ENCODE results near the gene SGCE. TPM values are rescaled to one million over a fixed set of nuclear protein-coding genes. Genes with fewer than 3 reads are reported as not detected.

SGCE gene
- total RNA-seq, 2 experiments from 2014 or later, result 23.5 to 27.1 TPM

DNA sequence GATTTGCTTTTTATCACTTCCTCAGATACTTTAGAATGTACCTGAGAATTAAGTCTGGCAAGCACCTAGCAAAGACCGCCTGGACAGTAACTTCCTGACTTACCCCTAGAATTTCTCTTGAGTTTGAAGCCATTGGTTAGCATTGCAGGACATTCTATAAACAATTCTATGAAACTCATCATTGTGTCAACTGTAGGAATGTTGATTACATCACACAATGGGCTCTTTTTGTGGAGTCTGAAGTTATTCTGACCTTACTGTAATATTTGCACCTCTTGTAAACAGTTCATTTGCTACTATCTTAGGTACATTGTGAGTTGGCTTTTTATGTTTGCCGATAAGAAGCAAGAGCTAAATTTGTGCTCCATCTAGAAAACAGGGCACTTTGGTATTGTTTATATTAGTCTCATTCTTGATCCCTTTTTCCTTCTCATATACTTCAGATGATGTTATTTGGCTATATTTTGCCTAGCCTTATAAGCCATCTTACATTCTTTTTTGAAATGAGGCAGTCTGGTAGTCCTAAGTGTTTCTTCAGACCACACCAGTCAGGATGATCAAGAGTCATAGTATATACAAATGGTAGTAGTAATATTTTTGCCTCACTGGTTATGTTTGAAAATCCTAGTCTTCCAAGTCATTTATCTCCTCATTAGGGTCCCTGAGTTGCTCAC, 94.0 kb downstream of the SGCE start:
- Histone ChIP-seq H3K9me2 (ENCODE audit: insufficient read depth, low read length) (no peaks in the 10 kb centered on the region), H3K36me3 (ENCODE audit: insufficient read depth, low read length) (0 out of 2 replicates have a peak, but pooled peaks cover 3% of the 10 kb centered on the region), H3K4me3 (ENCODE audit: low read depth, low read length, poor library complexity, severe bottlenecking) (no peak overlapping the region), H3K4me2 (ENCODE audit: low read length) (no peak overlapping the region), H4K20me1 (ENCODE audit: insufficient read depth, low read length) (no peaks in the 10 kb centered on the region), H2AFZ (ENCODE audit: low read length) (no peak overlapping the region), H3K79me2 (ENCODE audit: insufficient read depth, low read depth, low read length) (no peaks in the 10 kb centered on the region), H3K9me3 (ENCODE audit: low read length) (no peaks in the 10 kb centered on the region), H3K27ac (ENCODE audit: low read depth, low read length, poor library complexity, severe bottlenecking) (no peak overlapping the region), H3K4me1 (ENCODE audit: insufficient read depth, low read length, poor library complexity, severe bottlenecking) (no peaks in the 10 kb centered on the region)
- TF ChIP-seq EZH2phosphoT487 (IDR thresholded peaks at IDR 0.05; ENCODE audit: borderline replicate concordance, low read depth, low read length), result no peak
- TF ChIP-seq, protein P1, sequence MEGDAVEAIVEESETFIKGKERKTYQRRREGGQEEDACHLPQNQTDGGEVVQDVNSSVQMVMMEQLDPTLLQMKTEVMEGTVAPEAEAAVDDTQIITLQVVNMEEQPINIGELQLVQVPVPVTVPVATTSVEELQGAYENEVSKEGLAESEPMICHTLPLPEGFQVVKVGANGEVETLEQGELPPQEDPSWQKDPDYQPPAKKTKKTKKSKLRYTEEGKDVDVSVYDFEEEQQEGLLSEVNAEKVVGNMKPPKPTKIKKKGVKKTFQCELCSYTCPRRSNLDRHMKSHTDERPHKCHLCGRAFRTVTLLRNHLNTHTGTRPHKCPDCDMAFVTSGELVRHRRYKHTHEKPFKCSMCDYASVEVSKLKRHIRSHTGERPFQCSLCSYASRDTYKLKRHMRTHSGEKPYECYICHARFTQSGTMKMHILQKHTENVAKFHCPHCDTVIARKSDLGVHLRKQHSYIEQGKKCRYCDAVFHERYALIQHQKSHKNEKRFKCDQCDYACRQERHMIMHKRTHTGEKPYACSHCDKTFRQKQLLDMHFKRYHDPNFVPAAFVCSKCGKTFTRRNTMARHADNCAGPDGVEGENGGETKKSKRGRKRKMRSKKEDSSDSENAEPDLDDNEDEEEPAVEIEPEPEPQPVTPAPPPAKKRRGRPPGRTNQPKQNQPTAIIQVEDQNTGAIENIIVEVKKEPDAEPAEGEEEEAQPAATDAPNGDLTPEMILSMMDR (conservative IDR thresholded peaks at IDR 0.05; ENCODE audit: low read length), result no peak
- BruUV-seq (replicated peaks), result no TSS peak
- intact Hi-C loops (cut with micrococcal nuclease; ENCODE audit: unreplicated experiment), result no loop called here
- ChIA-PET POLR2A (no interaction called here), CTCF (ENCODE audit: unreplicated experiment) (no interaction called here)
- DNase-seq (ENCODE audit: low spot score), result no peak

DNA sequence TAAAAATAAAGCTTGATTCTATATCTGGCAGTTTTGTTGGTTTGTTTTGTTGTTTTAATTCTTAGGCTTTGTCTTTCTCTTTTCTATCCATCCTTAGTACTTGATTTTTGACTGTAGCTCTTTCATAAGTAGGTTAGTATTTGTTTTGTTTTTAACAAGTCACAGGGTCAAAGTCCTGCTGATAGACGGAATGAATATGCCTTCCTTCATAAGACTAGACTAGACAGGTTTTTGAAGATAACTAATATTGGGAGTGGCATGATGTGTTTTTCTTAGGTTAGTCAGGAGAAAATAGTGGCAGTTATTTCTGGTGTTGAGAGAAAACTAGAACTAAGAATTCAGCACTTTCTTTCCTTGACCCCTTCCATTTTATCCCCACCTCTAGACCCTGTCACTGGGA, 96.0 kb downstream of the SGCE start:
- Histone ChIP-seq H4K20me1 (ENCODE audit: insufficient read depth, low read length) (no peaks in the 10 kb centered on the region), H3K27ac (ENCODE audit: low read depth, low read length, poor library complexity, severe bottlenecking) (no peak overlapping the region), H3K9me2 (ENCODE audit: insufficient read depth, low read length) (no peaks in the 10 kb centered on the region), H3K4me3 (ENCODE audit: low read depth, low read length, poor library complexity, severe bottlenecking) (no peak overlapping the region), H3K4me2 (ENCODE audit: low read length) (no peak overlapping the region), H3K9me3 (ENCODE audit: low read length) (no peaks in the 10 kb centered on the region), H2AFZ (ENCODE audit: low read length) (no peak overlapping the region), H3K79me2 (ENCODE audit: insufficient read depth, low read depth, low read length) (no peaks in the 10 kb centered on the region), H3K36me3 (ENCODE audit: insufficient read depth, low read length) (0 out of 2 replicates have a peak, but pooled peaks cover 3% of the 10 kb centered on the region), H3K4me1 (ENCODE audit: insufficient read depth, low read length, poor library complexity, severe bottlenecking) (peaks cover 18% of the 10 kb centered on the region)
- TF ChIP-seq, protein P1 (conservative IDR thresholded peaks at IDR 0.05; ENCODE audit: low read length), result no peak
- no peak for TF ChIP-seq EZH2phosphoT487 (IDR thresholded peaks at IDR 0.05; ENCODE audit: borderline replicate concordance, low read depth, low read length)
- no TSS peak for BruUV-seq (replicated peaks)
- intact Hi-C loops (cut with micrococcal nuclease; ENCODE audit: unreplicated experiment), result no loop called here
- ChIA-PET POLR2A (interaction anchor here (0.7 kb wide), 1 partner anchor 11 kb away, joined by 3 read pairs; no protein-coding TSS in a partner anchor), CTCF (ENCODE audit: unreplicated experiment) (no interaction called here)
- DNase-seq (ENCODE audit: low spot score), result no peak

DNA sequence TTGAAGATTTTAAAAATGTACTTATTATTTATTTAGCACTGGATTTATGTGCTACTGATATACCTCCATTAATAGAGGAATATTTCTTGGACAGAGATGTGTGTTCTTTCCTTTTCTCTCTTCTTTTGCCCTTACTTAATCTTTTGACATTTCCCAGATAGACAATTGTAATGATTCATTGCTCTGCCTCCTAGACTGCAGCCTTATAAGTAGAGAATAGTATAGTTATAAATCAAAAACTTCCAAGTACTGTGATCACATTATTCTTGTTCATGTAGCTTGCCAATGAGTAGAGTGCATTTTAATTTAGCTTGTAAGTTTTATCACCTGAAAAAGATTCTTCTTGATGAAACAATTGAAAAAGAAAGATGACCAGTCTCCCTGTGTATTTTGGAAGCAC, 98.7 kb downstream of the SGCE start:
- DNase-seq (ENCODE audit: low spot score), result no peak
- Histone ChIP-seq H3K4me2 (ENCODE audit: low read length) (no peak overlapping the region), H3K4me1 (ENCODE audit: insufficient read depth, low read length, poor library complexity, severe bottlenecking) (peaks cover 19% of the 10 kb centered on the region), H3K4me3 (ENCODE audit: low read depth, low read length, poor library complexity, severe bottlenecking) (no peak overlapping the region), H3K9me3 (ENCODE audit: low read length) (no peaks in the 10 kb centered on the region), H4K20me1 (ENCODE audit: insufficient read depth, low read length) (no peaks in the 10 kb centered on the region), H3K9me2 (ENCODE audit: insufficient read depth, low read length) (no peaks in the 10 kb centered on the region), H3K79me2 (ENCODE audit: insufficient read depth, low read depth, low read length) (no peaks in the 10 kb centered on the region), H3K27ac (ENCODE audit: low read depth, low read length, poor library complexity, severe bottlenecking) (no peak overlapping the region), H3K36me3 (ENCODE audit: insufficient read depth, low read length) (peaks cover 17% of the 10 kb centered on the region; the same call in 1 of the 2 replicates), H2AFZ (ENCODE audit: low read length) (no peak overlapping the region)
- intact Hi-C loops (cut with micrococcal nuclease; ENCODE audit: unreplicated experiment), result no loop called here
- CTCF ChIA-PET (ENCODE audit: unreplicated experiment), result no interaction called here
- BruUV-seq (replicated peaks), result no TSS peak
- POLR2A ChIA-PET, result interaction anchor here (1.3 kb wide), 1 partner anchor 10 kb away, joined by 3 read pairs; no protein-coding TSS in a partner anchor
- TF ChIP-seq EZH2phosphoT487 (IDR thresholded peaks at IDR 0.05; ENCODE audit: borderline replicate concordance, low read depth, low read length), result no peak
